Osteocyte (in vitro differentiated cells): ENCODE data around the gene RSPH6A. TPM values are rescaled to one million over a fixed set of nuclear protein-coding genes. Genes with fewer than 3 reads are reported as not detected.
A peak's percentile ranks its signal among the peaks of the same experiment; 100 is the strongest.

Experiments used
- DNase-seq: peaks from one replicate; pipeline ENCODE4 v3.0.0; 2021; ENCODE audit warnings: mixed read lengths; ENCODE audit not compliant: unreplicated experiment; ENCODE audit errors: extremely low spot score
- H3K27ac Mint-ChIP-seq: one replicate; pipeline ENCODE4 v1.8.0; 2021; ENCODE audit warnings: mild to moderate bottlenecking, mixed read lengths; ENCODE audit not compliant: unreplicated experiment
- H3K27me3 Mint-ChIP-seq: one replicate; pipeline ENCODE4 v1.8.0; 2021; ENCODE audit warnings: mixed read lengths; ENCODE audit not compliant: unreplicated experiment
- H3K36me3 Mint-ChIP-seq: one replicate; pipeline ENCODE4 v1.8.0; 2021; ENCODE audit warnings: mixed read lengths; ENCODE audit not compliant: unreplicated experiment
- H3K4me1 Mint-ChIP-seq: one replicate; pipeline ENCODE4 v1.8.0; 2021; ENCODE audit warnings: mixed read lengths; ENCODE audit not compliant: unreplicated experiment
- H3K4me3 Mint-ChIP-seq: one replicate; pipeline ENCODE4 v1.8.0; 2021; ENCODE audit warnings: mild to moderate bottlenecking, moderate library complexity, mixed read lengths; ENCODE audit not compliant: unreplicated experiment
- H3K9me3 Mint-ChIP-seq: one replicate; pipeline ENCODE4 v1.8.0; 2021; ENCODE audit warnings: mixed read lengths; ENCODE audit not compliant: unreplicated experiment
- total RNA-seq: library from RNA; stranded (reverse); gene quantifications from 2 replicates; pipeline ENCODE4 v1.2.1, GENCODE V29; 2021
- TF ChIP-seq, protein P1 (sequence below): fragments of 200-600 bp; sonication (generic); IDR thresholded peaks from 2 replicates; pipeline ENCODE4 v1.5.0; 2021; ENCODE audit warnings: antibody characterized with exemption, mild to moderate bottlenecking, moderate library complexity

Gene RSPH6A
- total RNA-seq, 1 donor from 2014 or later, result 0.30 TPM

DNA sequence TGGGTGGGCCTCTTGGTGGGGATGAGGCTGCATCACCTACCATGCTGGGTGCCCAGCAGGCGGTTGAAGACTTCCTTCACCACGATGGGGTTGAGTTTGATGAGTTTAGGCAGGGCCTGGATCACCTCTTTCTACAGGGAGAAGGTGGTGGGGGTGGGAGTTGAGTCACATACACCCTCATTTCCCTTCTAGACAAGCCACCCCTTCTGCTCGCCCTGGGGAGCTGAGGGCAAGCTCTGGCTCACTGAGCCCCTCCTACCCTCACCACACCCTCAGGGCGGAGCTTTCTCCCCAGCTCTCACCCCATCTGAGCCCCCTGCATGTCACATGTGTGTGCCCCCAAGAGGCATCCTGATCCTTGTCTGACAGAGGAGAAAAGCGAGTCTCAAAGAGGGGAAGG is 7.6 kb upstream of the RSPH6A start:
- Mint-ChIP-seq H3K27ac (no peak overlapping the region), H3K27me3 (no peaks in the 10 kb centered on the region), H3K4me3 (no peak overlapping the region), H3K36me3 (peaks cover 23% of the 10 kb centered on the region), H3K9me3 (no peaks in the 10 kb centered on the region), H3K4me1 (peaks cover 13% of the 10 kb centered on the region)
- no peak for DNase-seq
- TF ChIP-seq, protein P1, sequence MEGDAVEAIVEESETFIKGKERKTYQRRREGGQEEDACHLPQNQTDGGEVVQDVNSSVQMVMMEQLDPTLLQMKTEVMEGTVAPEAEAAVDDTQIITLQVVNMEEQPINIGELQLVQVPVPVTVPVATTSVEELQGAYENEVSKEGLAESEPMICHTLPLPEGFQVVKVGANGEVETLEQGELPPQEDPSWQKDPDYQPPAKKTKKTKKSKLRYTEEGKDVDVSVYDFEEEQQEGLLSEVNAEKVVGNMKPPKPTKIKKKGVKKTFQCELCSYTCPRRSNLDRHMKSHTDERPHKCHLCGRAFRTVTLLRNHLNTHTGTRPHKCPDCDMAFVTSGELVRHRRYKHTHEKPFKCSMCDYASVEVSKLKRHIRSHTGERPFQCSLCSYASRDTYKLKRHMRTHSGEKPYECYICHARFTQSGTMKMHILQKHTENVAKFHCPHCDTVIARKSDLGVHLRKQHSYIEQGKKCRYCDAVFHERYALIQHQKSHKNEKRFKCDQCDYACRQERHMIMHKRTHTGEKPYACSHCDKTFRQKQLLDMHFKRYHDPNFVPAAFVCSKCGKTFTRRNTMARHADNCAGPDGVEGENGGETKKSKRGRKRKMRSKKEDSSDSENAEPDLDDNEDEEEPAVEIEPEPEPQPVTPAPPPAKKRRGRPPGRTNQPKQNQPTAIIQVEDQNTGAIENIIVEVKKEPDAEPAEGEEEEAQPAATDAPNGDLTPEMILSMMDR, result no peak

DNA sequence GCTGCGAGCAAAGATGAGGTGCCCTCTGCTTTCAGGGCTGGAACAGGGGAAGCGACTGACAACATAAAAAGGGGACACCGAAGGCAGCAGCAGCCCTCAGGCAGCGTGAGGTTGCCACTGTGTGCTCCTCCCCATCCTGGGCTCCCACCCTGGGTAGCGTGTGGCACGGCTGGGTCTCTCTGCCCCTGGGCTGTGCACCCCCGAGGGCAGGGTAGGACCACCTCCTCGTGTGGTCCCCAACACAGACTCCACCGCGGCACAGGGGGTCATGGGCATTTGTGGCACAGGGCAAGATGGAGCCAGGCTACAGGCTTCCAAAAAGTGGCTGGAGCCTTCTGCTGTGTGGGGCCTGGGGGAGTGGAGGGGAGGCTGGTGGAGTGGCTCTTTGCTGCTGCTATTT is 6.5 kb upstream of the RSPH6A start:
- Mint-ChIP-seq H3K4me3 (no peak overlapping the region), H3K27me3 (no peaks in the 10 kb centered on the region), H3K9me3 (no peaks in the 10 kb centered on the region), H3K4me1 (peaks cover 7% of the 10 kb centered on the region), H3K27ac (peak overlapping the region; percentile 24), H3K36me3 (peaks cover 14% of the 10 kb centered on the region)
- TF ChIP-seq, protein P1, result no peak
- DNase-seq, result no peak

DNA sequence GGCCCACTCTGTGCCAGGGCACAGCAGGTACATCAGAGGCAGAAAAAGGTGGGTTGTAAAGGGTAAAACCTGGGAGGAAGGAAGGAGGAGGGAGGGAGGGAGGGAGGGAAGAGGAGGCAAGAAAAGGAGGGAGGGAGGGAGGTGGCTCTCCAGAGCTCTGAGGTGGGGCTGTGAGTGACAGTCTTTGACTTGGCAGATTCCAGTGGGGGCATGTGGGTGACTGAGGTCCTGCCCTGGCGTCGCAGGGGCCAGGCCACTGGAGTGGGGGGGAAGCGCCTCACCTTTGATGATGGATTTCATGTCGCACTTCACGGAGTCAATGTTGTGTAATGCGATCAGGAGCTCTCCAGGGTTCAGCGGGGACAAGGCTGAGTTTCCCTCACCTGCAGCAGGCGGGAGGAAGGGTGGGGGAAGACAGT is 6.0 kb upstream of the RSPH6A start:
- H3K9me3 Mint-ChIP-seq, result no peaks in the 10 kb centered on the region

DNA sequence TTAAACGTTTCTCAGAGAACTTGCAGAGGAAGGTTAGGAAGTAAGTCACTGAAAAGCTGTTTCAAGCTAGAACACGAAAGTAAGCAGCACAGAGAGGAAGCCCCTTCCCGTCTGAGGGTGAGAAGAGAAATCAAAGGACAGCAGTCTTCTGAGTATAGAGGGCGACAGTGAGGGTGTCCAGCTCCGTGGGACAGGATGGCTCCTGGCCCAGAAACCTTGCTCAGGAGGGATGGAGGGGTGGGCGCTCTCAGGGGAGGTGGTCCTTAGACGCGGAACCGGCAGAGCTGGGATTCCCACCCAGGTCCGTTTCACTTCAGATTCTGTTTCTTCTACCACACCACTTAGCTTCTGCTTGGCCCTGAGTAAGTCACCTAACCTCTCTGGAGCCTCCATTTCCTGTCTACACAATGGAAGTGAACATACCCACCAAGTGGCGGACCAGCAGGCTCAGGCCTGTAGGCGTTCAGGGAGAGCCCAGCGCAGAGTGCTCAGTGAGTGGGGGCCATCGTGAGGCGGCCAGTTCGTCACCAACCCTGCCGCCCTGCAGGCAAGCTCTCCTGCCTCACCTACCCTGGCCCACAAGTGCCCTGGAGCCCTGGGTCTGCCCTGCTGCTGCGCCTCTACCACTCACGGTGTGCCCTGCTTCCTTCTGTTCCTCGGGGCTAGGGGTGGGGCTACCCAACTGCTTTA is 5.5 kb upstream of the RSPH6A start:
- Mint-ChIP-seq H3K36me3 (peaks cover 10% of the 10 kb centered on the region), H3K4me1 (peaks cover 8% of the 10 kb centered on the region), H3K27me3 (no peaks in the 10 kb centered on the region), H3K9me3 (no peaks in the 10 kb centered on the region), H3K27ac (peak overlapping the region; percentile 13), H3K4me3 (no peak overlapping the region)
- no peak for DNase-seq
- TF ChIP-seq, protein P1, result no peak

More for the DNA sequence above, 6.0 kb upstream of the RSPH6A start:
- H3K4me3 Mint-ChIP-seq, result no peak overlapping the region
- TF ChIP-seq, protein P1, result no peak
- H3K4me1 Mint-ChIP-seq, result peaks cover 6% of the 10 kb centered on the region
- no peaks in the 10 kb centered on the region for H3K27me3 Mint-ChIP-seq
- peaks cover 13% of the 10 kb centered on the region for H3K36me3 Mint-ChIP-seq
- peak overlapping the region; percentile 24 for H3K27ac Mint-ChIP-seq
- no peak for DNase-seq

DNA sequence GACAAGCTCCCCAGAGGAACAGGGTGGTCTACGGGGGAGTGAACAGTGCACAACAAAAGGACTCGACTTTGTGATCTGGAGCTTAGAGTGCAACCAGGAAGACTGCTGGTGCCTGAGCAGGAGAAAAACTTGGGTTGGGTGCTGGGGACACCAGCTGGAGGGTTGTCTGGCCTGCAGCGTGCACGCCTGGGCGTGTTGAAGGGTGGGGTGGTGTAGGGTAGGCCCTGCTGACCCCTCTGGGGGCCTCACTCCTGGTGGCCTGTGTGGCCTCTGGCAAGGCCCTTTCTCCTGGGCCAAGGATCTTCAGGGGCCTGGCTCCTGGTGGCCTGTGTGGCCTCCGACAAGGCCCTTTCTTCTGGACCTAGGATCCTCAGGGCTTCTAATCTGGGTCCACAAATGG is 4.7 kb upstream of the RSPH6A start:
- Mint-ChIP-seq H3K27ac (no peak overlapping the region), H3K36me3 (peaks cover 10% of the 10 kb centered on the region), H3K9me3 (no peaks in the 10 kb centered on the region), H3K27me3 (no peaks in the 10 kb centered on the region), H3K4me3 (no peak overlapping the region), H3K4me1 (peaks cover 10% of the 10 kb centered on the region)
- TF ChIP-seq, protein P1, result no peak
- no peak for DNase-seq
